Cardiac fibroblast (primary cell): ENCODE results near the gene KLHL5.

Experiments used
- DNase-seq, 2 donors: peaks; one replicate each; pipeline versions ENCODE4 v3.0.0 to v3.0.0-alpha.2; 2010; ENCODE audit warnings: low read depth in 2 of 2
- H3K4me3 ChIP-seq, 2 donors: replicated peaks in 1 of 2; 1 replicate in 1 of 2; 2 replicates in 1 of 2; pipeline ENCODE4 v1.5.1; 2011; ENCODE audit warnings: low read depth in 2 of 2, low read length in 2 of 2, mild to moderate bottlenecking in 2 of 2, moderate library complexity in 1 of 2
- TF ChIP-seq, protein P1 (sequence below): IDR thresholded peaks from one replicate; pipeline ENCODE4 v1.5.1; 2011; ENCODE audit warnings: low read depth, mild to moderate bottlenecking, low read length, inconsistent platforms

The KLHL5 gene

DNA sequence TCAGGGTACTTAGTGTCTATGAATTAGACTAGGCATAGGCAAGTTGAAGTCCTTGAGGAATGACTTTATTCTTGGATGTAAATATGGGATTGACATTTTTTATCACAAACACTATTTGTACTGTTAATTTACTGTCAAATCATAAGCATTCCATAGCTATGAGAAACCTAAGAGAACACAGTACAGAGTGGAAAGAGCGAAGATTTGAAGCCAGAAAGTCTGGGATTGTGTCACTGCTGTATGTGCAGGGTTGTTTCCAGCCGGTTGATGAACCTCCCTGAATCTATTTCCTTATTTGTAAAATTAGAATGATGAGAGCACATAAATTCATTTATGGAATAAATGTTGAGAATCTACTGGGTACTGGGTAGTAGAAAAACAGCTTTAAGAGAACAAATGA is 14.4 kb upstream of the KLHL5 start:
- TF ChIP-seq, protein P1, sequence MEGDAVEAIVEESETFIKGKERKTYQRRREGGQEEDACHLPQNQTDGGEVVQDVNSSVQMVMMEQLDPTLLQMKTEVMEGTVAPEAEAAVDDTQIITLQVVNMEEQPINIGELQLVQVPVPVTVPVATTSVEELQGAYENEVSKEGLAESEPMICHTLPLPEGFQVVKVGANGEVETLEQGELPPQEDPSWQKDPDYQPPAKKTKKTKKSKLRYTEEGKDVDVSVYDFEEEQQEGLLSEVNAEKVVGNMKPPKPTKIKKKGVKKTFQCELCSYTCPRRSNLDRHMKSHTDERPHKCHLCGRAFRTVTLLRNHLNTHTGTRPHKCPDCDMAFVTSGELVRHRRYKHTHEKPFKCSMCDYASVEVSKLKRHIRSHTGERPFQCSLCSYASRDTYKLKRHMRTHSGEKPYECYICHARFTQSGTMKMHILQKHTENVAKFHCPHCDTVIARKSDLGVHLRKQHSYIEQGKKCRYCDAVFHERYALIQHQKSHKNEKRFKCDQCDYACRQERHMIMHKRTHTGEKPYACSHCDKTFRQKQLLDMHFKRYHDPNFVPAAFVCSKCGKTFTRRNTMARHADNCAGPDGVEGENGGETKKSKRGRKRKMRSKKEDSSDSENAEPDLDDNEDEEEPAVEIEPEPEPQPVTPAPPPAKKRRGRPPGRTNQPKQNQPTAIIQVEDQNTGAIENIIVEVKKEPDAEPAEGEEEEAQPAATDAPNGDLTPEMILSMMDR, result no peak
- H3K4me3 ChIP-seq, result no peak overlapping the region
- DNase-seq, result peak; percentile 42 to 56

DNA sequence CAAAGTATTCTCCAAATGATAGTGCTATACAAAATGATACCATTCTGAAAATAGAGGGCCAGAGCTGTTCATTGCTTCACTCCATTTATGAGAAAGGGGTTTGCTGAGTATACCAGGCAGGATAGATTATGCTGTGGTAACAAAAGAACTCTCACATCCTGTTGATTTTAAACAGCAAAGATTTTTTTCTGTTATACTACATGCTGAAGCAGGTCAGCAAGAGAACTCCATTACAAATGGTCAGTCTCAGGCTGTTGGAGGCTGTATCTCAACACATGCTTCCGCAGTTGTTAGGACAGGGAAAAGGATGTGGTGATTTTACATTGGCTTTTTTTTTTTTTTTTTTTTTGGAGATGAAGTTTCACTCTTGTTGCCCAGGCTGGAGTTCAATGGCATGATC is 13.7 kb upstream of the KLHL5 start:
- no peak overlapping the region for H3K4me3 ChIP-seq
- TF ChIP-seq, protein P1, result no peak
- DNase-seq, result peak in 1 of 2 donors; percentile 45

DNA sequence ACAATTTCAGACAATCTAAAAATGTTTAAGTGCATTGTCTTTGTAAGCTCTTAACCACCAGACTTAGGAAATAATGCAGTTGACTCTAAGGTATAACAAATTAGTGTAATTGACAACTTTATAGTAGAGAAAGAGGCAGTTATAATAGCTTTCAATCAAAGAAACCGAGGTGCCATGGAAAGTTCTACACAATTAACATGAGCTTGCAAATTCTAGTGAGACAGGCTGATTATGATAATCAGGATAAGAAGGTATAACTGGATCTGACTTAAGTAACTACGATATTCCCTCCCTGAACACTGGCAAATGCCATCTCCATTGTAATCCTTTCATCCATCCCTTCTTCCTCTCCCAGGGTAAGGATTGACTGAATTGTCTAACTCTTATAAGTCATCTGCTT is 11.4 kb upstream of the KLHL5 start:
- TF ChIP-seq, protein P1, result no peak
- DNase-seq, result no peak
- no peak overlapping the region for H3K4me3 ChIP-seq

DNA sequence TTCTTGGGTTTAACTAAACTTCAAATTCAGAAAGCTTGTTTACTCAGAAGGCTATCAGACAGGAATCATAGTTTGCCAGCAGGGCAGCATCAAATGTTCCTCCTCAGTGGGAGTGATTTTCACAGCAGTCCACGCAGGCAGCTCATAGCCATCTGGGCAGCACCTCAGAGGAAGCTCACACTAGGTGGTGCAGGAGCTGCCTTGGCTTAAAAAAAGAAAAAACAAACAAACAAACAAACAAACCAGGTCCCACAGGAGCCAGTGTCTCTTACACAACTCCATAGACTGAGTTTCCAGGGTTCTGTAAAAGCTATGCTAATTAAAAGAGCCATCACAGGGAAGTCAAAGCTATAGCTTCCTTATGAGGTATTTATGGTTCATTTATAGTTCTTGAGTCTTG is 10.5 kb upstream of the KLHL5 start:
- no peak overlapping the region for H3K4me3 ChIP-seq
- TF ChIP-seq, protein P1, result no peak
- no peak for DNase-seq

DNA sequence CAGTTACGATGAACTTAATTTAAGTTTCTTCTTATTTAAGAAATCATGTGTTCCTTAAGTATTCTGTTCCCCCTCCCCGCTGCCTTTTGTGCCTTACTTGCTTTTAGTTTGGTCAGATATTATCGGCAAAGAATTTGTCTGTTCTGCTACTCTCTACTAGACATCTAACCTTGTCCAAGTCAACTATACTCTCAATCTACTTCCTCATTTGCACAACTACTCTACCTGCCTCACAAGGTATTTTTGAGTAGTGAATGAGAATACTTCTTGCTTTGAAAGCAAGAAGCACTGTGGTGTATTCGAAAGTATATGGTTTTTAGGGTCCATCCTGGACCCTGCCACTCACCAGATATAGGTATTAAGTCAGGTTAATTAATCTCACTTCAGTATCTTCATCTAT is 8.0 kb upstream of the KLHL5 start:
- DNase-seq, result no peak
- TF ChIP-seq, protein P1, result no peak

DNA sequence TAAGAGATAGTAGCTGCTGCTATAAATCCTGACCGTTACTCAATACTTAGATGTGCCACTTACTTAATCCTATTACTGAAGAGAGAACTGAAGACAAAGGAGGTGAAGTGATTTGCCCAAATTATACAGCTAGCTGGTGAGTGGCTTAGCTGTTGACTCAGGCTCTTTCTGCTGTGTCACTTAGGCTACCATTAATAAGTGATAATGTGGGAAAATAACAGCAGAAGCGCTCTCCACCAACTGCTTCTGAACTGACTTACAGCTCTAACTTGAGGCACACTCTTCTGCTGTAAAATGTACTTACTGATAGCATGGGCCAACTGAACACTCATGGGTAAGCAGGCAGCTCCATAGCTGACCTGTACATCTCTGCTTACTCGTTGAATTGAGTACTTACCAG is 7.5 kb upstream of the KLHL5 start:
- H3K4me3 ChIP-seq, result no peak overlapping the region
- TF ChIP-seq, protein P1, result no peak
- no peak for DNase-seq

More for the DNA sequence above, 8.0 kb upstream of the KLHL5 start:
- no peak overlapping the region for H3K4me3 ChIP-seq

DNA sequence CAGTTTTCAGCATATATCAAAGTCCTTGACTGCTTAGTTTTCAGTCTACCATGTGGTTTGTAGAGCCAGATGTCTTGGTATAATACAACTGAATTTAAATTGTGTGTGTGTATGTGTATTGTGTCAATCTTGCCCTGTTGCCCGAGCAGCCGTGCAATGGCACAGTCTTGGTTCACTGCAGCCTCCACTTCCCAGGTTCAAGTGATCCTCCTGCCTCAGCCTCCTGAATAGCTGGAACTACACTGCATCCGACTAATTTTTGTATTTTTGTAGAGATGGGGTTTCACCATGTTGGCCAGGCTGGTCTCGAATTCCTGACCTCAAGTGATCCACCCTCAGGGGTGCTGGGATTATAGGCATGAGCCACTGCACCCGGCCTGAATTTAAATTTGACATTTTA is 6.0 kb upstream of the KLHL5 start:
- no peak overlapping the region for H3K4me3 ChIP-seq
- TF ChIP-seq, protein P1, result no peak
- no peak for DNase-seq
